Vagina (tissue), 2 donors: Measurements from ENCODE around the gene UBE2E2.

ENCODE experiments used
- CTCF ChIP-seq, 3 experiments: fragments of 450-650 bp in 2 of 3; fragments of 200-600 bp in 1 of 3; sonication (generic) in 1 of 3; IDR thresholded peaks; one replicate each; pipeline ENCODE4 v1.5.1; 2017 to 2019; ENCODE audit warnings: antibody characterized with exemption in 3 of 3, mild to moderate bottlenecking in 2 of 3, moderate library complexity in 2 of 3
- POLR2A ChIP-seq, 2 donors: fragments of 450-650 bp; IDR thresholded peaks; one replicate each; pipeline ENCODE4 v1.6.1; 2017; ENCODE audit warnings: antibody characterized with exemption in 2 of 2, mild to moderate bottlenecking in 2 of 2, moderate library complexity in 2 of 2

- no peak for TF ChIP-seq CTCF (IDR thresholded peaks at IDR 0.05)
- no peak for TF ChIP-seq POLR2A (IDR thresholded peaks at IDR 0.05)
Measured at GRCh38 chr3:23495507-23495906, 292.4 kb downstream of the UBE2E2 start.
